ENCODE results near the gene FRYL. TPM values are rescaled to one million over a fixed set of nuclear protein-coding genes. Genes with fewer than 3 reads are reported as not detected.

The FRYL gene
- total RNA-seq, 1 experiment from 2014 or later: 53.9 TPM

DNA sequence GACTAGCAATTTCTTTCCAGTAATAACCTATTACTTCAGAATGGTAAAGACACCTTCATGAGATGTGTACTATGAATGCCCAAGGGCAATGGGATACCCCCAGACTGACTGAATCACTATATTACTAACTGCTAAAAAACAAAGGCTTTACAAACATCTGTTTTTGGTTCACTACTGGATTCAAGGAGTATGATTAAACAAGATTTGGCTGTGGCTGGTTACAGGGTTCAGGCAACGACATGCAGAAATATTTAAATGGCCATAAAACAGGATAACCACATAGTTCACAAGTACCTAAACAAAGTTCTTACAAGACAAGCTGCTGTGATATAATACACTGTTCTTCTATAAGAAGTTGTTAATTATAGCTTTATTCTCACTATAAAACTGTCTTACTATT, 128.2 kb downstream of the FRYL start:
- Mint-ChIP-seq H3K4me1 (ENCODE audit: insufficient read depth, unreplicated experiment) (peaks cover 7% of the 10 kb centered on the region), H3K4me3 (ENCODE audit: unreplicated experiment) (no peak overlapping the region), H3K9me3 (ENCODE audit: unreplicated experiment) (no peaks in the 10 kb centered on the region), H3K36me3 (ENCODE audit: insufficient read depth, unreplicated experiment) (no peaks in the 10 kb centered on the region), H3K27me3 (ENCODE audit: insufficient read depth, unreplicated experiment) (no peaks in the 10 kb centered on the region), H3K27ac (ENCODE audit: low read depth, unreplicated experiment) (no peak overlapping the region)
- intact Hi-C loops (cut with micrococcal nuclease): no loop called here
- CTCF ChIA-PET: interaction anchor here (0.6 to 1.1 kb wide), 2 partner anchors 9 to 57 kb away, joined by 3 to 5 read pairs; no protein-coding TSS in a partner anchor
- BruUV-seq (replicated peaks): no TSS peak
- TF ChIP-seq, protein P1, sequence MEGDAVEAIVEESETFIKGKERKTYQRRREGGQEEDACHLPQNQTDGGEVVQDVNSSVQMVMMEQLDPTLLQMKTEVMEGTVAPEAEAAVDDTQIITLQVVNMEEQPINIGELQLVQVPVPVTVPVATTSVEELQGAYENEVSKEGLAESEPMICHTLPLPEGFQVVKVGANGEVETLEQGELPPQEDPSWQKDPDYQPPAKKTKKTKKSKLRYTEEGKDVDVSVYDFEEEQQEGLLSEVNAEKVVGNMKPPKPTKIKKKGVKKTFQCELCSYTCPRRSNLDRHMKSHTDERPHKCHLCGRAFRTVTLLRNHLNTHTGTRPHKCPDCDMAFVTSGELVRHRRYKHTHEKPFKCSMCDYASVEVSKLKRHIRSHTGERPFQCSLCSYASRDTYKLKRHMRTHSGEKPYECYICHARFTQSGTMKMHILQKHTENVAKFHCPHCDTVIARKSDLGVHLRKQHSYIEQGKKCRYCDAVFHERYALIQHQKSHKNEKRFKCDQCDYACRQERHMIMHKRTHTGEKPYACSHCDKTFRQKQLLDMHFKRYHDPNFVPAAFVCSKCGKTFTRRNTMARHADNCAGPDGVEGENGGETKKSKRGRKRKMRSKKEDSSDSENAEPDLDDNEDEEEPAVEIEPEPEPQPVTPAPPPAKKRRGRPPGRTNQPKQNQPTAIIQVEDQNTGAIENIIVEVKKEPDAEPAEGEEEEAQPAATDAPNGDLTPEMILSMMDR (IDR thresholded peaks at IDR 0.05; ENCODE audit: unreplicated experiment): no peak
- POLR2A ChIA-PET: interaction anchor here (0.6 to 3.5 kb wide), 4 partner anchors 9 to 28 kb away, joined by 3 to 9 read pairs (median 6); no protein-coding TSS in a partner anchor
- DNase-seq (ENCODE audit: unreplicated experiment): no peak

GRCh38 chr4:48649505-48649904, 130.6 kb downstream of the FRYL start:
- H3K4me1 Mint-ChIP-seq (ENCODE audit: insufficient read depth, unreplicated experiment): peaks cover 14% of the 10 kb centered on the region
- no TSS peak for BruUV-seq (replicated peaks)
- ChIA-PET POLR2A (interaction anchor here (0.9 kb wide), 1 partner anchor 15 kb away, joined by 3 read pairs; no protein-coding TSS in a partner anchor), CTCF (interaction anchor here (1.1 kb wide), 1 partner anchor 27 kb away, joined by 3 read pairs; no protein-coding TSS in a partner anchor)
- H3K36me3 Mint-ChIP-seq (ENCODE audit: insufficient read depth, unreplicated experiment): no peaks in the 10 kb centered on the region
- DNase-seq (ENCODE audit: unreplicated experiment): no peak
- no peak overlapping the region for H3K4me3 Mint-ChIP-seq (ENCODE audit: unreplicated experiment)
- H3K27ac Mint-ChIP-seq (ENCODE audit: low read depth, unreplicated experiment): no peak overlapping the region
- TF ChIP-seq, protein P1 (IDR thresholded peaks at IDR 0.05; ENCODE audit: unreplicated experiment): no peak
- intact Hi-C loops (cut with micrococcal nuclease): no loop called here
- H3K27me3 Mint-ChIP-seq (ENCODE audit: insufficient read depth, unreplicated experiment): no peaks in the 10 kb centered on the region
- H3K9me3 Mint-ChIP-seq (ENCODE audit: unreplicated experiment): no peaks in the 10 kb centered on the region

- ChIA-PET POLR2A (interaction anchor here (0.5 to 1.6 kb wide), 5 partner anchors 10 to 210 kb away, joined by 3 to 5 read pairs (median 4); no protein-coding TSS in a partner anchor), CTCF (interaction anchor here (0.6 kb wide), 3 partner anchors 64 to 651 kb away, joined by 3 to 4 read pairs (median 4); no protein-coding TSS in a partner anchor)
- Mint-ChIP-seq H3K4me1 (ENCODE audit: insufficient read depth, unreplicated experiment) (peaks cover 31% of the 10 kb centered on the region), H3K4me3 (ENCODE audit: unreplicated experiment) (no peak overlapping the region), H3K36me3 (ENCODE audit: insufficient read depth, unreplicated experiment) (peaks cover 6% of the 10 kb centered on the region), H3K27ac (ENCODE audit: low read depth, unreplicated experiment) (no peak overlapping the region), H3K9me3 (ENCODE audit: unreplicated experiment) (no peaks in the 10 kb centered on the region), H3K27me3 (ENCODE audit: insufficient read depth, unreplicated experiment) (no peaks in the 10 kb centered on the region)
- no TSS peak for BruUV-seq (replicated peaks)
- no peak for DNase-seq (ENCODE audit: unreplicated experiment)
- intact Hi-C loops (cut with micrococcal nuclease): no loop called here
- TF ChIP-seq, protein P1 (IDR thresholded peaks at IDR 0.05; ENCODE audit: unreplicated experiment): no peak
These were observed 134.8 kb downstream of the FRYL start for GRCh38 chr4:48645225-48645794.

DNA sequence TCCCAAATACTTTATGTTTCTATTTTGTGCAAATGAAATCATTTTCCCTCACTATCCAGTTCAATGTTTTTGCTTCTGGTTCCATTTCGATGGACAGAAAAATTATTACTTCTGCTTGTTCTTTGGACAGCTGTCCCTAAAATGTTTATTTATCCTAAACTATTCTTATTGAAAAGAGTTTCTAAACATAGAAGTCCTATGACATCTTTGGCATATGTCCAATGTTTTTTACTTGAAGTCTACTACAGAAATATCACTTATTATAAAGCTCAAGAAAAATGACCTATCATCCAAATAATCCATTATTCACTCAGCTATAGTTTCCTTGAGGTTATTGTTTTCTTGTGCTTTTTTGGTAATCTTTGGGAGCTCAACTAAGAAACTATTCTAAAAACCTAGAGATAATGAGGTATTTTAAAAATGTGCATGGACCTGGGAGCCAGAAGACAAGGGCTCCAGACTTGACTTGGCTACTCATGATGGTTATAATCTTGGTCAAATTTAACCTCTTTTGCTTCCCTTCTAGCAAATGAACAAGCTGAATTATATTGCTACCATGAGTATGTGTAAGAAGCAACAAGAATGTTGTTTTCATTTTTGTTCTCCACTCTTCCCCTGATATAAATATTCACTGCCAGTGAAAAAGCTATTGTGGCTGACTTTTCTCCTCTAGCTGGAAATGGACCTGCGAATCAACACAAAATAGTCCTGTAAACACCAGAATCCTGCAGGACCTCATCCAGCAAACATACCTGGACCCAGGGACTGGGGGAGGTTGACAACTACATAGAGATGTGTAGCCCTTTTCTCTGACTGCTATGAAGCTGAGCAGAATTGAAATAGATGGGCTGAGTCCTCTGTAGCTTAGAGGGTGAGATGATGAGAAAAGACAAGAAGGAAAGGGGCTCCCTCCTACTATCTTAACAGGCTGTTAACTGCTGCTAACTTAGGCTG, 137.4 kb downstream of the FRYL start:
- ChIA-PET POLR2A (interaction anchor here (0.6 to 1.6 kb wide), 4 partner anchors 9 to 318 kb away, joined by 3 to 4 read pairs (median 3); partner anchors contain the start of gene FRYL), CTCF (interaction anchor here (0.6 to 1.3 kb wide), 5 partner anchors 9 to 320 kb away, joined by 3 to 5 read pairs (median 3); no protein-coding TSS in a partner anchor)
- no peak for DNase-seq (ENCODE audit: unreplicated experiment)
- H3K27ac Mint-ChIP-seq (ENCODE audit: low read depth, unreplicated experiment): no peak overlapping the region
- TF ChIP-seq, protein P1 (IDR thresholded peaks at IDR 0.05; ENCODE audit: unreplicated experiment): no peak
- intact Hi-C loops (cut with micrococcal nuclease): no loop called here
- H3K4me1 Mint-ChIP-seq (ENCODE audit: insufficient read depth, unreplicated experiment): peaks cover 39% of the 10 kb centered on the region
- peaks cover 6% of the 10 kb centered on the region for H3K36me3 Mint-ChIP-seq (ENCODE audit: insufficient read depth, unreplicated experiment)
- BruUV-seq (replicated peaks): no TSS peak
- H3K4me3 Mint-ChIP-seq (ENCODE audit: unreplicated experiment): no peak overlapping the region
- no peaks in the 10 kb centered on the region for H3K9me3 Mint-ChIP-seq (ENCODE audit: unreplicated experiment)
- H3K27me3 Mint-ChIP-seq (ENCODE audit: insufficient read depth, unreplicated experiment): no peaks in the 10 kb centered on the region
